22Rv1 (cell line): ENCODE results near the gene SERPINB1.

Experiments used
- ZFX ChIP-seq: fragments of 450-650 bp; IDR thresholded peaks from 2 replicates; pipeline ENCODE4 v1.6.1; 2017; ENCODE audit warnings: antibody characterized with exemption, borderline replicate concordance
- TF ChIP-seq, protein P1 (sequence below): fragments of 450-650 bp; IDR thresholded peaks from 2 replicates; pipeline ENCODE4 v1.5.1; 2017; ENCODE audit warnings: mild to moderate bottlenecking

DNA sequence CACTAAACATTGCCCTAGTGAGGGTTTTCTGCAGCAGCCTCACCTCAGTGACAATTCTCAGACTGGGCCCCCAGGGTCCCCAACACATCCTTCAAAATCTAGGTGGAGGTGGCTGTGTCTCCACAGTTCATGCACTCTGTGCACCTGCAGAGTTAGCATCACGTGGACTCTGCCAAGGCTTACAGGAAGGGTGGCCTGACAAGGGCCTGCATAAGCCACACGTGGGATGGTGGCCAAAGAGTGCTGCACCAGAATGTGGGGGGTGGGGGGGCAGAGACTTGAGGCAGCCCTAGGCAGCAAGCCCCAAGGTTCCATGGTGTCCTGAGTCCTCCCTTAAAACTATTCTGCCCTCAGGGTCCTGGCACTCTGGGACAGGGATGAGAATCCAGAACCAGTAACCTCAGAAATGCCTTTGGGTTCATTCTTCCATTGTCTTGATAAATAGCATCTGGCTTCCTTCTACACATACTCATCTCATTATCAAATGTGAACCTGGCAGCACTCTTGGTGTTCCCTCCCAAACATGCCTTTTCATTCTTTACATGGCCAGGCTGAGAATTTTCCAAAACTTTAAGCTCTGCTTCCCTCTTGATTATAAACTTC, 1.6 kb upstream of the SERPINB1 start:
- TF ChIP-seq, protein P1, sequence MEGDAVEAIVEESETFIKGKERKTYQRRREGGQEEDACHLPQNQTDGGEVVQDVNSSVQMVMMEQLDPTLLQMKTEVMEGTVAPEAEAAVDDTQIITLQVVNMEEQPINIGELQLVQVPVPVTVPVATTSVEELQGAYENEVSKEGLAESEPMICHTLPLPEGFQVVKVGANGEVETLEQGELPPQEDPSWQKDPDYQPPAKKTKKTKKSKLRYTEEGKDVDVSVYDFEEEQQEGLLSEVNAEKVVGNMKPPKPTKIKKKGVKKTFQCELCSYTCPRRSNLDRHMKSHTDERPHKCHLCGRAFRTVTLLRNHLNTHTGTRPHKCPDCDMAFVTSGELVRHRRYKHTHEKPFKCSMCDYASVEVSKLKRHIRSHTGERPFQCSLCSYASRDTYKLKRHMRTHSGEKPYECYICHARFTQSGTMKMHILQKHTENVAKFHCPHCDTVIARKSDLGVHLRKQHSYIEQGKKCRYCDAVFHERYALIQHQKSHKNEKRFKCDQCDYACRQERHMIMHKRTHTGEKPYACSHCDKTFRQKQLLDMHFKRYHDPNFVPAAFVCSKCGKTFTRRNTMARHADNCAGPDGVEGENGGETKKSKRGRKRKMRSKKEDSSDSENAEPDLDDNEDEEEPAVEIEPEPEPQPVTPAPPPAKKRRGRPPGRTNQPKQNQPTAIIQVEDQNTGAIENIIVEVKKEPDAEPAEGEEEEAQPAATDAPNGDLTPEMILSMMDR = no peak
- no peak for TF ChIP-seq ZFX
